NCI-H524 treated with DMSO at 0.1 percent for 48 hours (cell line): ENCODE data around the gene RNF214.
A peak's percentile ranks its signal among the peaks of the same experiment; 100 is the strongest.
"Not testable (repeated sequence)": the region's sequence is repeated elsewhere in the genome, so short reads cannot be mapped to it uniquely, and the experiment has no call there.

Experiments used
- DNase-seq: peaks from one replicate; lab custom pipeline; 2025; lab: John Stamatoyannopoulos, UW

The RNF214 gene

DNA sequence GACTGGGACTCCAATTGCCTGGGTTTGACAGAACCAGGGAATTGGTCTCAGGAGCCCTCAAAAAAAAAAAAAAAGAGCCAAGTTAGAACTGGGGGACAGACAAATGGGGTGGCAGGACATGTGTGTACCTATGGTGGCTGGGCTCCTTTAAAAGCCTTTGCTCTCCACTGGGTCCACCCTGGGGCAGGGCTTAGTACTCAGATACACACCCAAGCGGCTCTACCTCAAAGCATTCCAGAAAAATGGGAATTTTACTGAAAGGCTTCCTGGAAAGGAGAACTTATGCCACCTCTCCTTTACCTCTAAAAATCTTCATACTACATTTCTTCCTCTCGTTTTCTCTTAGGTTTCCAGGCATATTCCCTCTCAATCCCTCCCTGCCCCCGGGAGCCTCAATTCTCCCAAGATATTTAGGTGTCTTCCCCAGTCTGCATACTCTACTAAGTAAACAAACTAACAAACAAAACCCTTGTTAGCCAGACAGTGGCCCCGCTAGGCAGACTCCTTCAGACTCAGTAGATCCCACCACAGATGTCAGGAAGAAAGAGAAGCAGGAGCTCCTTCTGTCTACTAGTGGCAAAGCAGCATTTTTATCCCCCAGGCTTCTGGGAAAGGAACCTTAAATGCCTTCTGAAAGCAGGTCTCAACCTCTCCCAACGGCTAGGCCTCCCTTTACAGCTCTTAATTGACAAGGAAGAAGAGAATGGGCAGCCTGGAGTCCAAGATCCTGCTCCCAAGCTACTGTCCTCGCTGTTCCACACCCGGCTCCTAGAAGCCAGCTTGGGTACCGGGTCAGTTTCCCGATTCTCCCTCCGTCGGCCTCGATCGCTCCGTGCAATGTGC is 1.3 kb upstream of the RNF214 start:
- no peak for DNase-seq

DNA sequence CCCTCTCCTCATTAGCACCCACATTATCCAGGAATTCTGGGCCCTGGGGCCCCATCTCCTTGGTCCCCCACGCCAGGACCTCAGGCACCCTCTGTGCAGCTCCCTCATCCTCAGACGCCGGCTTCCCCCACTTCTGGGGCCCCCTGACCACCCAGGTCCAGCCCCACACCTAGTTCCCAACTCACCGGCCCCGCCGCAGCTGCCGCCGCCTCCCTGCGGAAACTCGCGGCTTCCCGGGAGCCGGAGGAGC is 704 bp upstream of the RNF214 start, which contains the start of gene PCSK7:
Gene PCSK7, minus strand, starts transcription at position 232 of the 250 bp plus-strand sequence. CDS start 2,229 bp downstream, outside the sequence.
- DNase-seq: no peak

DNA sequence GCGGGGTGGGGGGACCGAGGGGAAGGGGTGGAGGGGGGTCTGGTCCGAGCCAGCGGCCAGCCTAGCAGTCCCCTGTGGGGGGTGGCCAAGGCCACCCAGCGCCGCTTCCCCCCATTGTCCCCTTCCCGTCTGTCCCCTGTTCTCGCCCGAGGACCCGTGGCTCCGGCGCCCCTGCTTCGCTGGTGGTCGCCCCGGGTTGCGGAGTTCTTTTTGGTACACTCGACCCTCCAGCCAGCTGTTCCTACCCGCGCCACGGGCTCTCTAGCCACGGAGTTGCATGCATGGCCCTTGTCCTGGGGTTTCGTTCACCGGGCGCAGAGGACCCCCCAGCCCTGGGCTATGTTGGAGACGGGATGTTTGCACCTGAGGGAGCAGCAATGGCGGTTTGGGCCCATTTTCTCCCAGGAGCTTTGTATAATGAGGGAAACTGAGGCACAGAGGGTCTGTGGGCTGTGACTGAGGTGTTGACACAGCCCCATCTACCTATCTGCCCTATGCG is 489 bp downstream of the RNF214 start:
- no peak for DNase-seq

DNA sequence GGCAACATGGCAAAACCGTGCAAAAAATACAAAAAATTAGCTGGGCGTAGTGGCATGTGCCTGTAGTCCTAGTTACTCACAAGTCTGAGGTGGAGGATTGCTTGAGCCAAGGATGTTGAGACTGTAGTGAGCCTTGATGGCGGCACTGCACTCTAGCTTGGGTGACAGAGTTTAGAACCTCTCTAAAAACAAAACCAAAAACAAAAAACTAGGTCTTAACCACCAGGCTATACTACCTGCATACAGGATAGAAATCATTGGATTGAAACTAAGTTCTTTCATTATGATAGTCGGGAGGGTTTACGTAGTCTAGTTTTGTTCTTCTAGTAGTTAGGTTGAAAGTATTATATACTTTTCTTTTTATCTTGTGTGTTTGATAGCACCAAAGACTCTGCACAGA is 5.8 kb downstream of the RNF214 start:
- no peak for DNase-seq

DNA sequence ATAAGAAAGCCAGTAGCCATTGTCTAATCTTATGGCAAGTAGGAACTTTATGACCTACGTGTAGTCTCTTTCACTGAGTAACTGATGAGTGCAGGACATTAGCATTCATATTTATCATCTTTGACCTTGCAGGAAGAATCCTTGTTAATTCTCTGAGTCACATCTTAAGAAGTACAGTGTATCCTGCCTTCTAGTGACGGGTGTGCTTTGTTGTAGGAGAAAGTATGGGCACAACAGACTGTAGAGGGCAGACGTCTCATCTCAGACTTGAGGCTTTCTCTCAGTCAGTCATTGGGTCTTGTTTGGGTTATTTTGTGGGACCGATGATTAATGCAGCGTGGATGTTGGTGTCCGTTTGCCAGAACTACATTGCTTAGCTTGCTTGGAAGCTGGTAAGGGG is 6.8 kb downstream of the RNF214 start:
- no peak for DNase-seq

DNA sequence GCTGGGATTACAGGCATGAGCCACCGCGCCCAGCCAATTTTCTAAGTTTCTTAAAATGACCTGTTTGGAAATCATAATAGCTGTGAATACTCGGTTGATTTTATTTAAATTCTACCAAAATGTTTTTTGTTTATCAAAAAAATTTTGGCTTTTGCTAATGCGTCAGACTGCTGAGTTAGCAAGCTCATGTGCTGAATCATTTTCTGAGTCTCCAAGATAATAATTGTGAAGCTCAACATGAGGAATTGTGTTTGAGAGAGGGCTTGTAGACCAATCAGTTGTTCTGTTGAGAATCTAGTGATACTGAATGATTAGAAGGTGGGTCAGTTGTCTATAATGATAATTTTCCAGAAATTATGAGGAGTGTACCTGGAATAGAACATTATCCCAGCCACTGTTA is 15.9 kb downstream of the RNF214 start:
- DNase-seq: no peak

DNA sequence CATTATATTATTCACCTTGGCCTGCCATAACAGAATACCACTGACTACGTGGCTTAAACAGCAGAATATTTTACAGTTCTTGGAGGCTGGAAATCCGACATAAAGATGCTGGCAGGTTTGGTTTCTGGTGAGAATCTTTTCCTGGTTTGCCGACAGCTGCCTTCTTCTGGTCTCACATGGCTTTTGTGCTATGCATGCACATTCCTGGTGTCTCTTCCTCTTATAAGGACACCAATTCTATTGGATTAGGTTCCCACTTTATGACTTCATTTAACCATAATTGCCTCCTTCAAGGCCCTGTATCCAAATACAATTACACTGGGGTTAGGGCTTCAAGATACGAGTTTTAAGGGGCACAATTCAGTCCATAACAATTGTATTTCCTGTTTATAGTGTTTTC is 17.1 kb downstream of the RNF214 start:
- no peak for DNase-seq

DNA sequence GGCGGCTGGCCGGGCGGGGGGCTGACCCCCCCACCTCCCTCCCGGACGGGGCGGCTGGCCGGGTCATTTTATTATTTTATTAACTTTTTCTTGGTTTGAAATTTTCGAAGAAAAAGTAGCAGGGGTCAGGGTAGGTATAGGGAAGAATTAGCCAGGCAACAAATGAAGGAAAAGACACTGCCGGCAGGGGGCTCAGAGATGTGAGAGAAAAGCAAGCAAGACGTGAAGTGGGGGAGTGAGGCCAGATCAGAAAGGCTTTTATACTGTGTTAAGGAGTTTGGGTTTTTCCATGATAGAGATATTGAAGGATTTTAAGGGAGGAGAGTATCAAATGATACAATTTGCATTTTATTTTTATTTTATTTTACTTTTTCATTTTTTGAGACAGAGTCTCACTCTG is 19.0 kb downstream of the RNF214 start:
- DNase-seq: no peak

DNA sequence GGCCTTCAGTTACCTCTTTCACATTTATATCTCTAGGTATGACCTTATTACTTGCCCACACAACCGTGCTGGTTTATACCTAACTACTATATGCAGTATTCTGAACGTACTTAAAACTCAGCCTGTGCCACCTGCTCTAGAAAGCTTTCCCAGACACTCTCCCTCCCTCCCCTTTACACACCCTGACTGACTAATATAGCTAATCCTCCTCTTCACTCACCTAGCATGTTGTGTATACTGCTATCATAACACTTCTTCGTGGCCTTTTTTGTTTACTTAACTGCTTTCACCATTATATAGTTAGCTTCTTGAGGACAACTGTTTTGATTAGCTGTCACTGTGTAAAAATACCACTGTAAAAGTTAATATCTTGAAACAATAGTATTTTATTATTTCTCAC is 23.5 kb downstream of the RNF214 start:
- peak; percentile 12 for DNase-seq

DNA sequence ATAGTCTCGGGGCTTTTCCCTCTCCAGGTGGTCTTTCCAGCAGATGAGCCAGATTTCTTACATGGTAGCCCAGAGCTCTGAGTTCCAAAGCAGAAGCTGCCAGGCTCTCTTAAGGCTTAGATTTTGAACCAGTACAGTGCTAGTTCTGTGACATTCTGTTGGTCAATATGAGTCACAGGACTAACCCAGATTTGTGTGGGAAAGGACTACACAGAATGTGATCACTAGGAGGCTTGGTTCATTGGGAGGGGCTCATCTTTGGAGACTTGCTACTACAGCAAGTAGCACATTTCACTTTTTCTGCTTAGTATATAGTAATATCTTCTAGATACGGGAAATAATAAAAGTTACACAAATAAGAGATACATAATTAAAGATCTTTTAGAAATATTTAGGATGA is 24.1 kb downstream of the RNF214 start:
- DNase-seq: no peak

DNA sequence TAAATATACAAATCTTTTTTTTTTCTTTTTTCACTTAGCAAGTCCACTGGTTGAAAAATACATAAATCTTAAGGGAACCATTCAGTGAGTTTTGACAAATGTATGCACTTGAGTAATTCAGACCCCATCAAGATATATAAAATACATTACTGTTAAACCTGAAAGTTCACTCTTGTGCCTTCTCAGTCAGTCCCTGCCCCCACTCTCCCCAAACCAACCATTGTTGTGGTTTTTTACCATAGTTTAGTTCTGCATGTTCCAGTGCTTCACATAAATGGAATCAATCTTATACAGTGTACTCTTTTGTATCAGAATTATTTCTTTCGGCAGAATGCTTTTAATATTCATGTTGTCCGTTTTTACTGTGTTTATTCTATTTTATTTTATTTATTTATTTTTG is 26.1 kb downstream of the RNF214 start:
- no peak for DNase-seq

DNA sequence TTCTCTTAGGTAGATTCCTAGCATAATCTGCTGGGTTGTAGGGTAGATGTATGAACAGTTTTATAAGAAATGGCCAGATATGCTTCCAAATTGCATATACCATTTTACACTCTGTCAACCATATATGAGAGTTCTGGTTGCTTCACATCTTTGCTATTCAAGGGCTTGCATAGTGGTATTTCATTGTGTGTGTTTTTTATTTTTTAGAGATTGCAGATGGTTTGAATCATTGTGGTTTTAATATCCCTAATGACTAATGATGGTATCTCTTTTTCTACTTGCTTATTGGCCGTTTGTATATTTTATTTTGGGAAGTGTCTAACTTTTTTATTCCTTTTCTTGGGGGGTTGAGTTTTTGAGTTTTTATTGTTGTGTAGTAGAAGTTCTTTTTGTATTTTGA is 26.9 kb downstream of the RNF214 start:
- no peak for DNase-seq

DNA sequence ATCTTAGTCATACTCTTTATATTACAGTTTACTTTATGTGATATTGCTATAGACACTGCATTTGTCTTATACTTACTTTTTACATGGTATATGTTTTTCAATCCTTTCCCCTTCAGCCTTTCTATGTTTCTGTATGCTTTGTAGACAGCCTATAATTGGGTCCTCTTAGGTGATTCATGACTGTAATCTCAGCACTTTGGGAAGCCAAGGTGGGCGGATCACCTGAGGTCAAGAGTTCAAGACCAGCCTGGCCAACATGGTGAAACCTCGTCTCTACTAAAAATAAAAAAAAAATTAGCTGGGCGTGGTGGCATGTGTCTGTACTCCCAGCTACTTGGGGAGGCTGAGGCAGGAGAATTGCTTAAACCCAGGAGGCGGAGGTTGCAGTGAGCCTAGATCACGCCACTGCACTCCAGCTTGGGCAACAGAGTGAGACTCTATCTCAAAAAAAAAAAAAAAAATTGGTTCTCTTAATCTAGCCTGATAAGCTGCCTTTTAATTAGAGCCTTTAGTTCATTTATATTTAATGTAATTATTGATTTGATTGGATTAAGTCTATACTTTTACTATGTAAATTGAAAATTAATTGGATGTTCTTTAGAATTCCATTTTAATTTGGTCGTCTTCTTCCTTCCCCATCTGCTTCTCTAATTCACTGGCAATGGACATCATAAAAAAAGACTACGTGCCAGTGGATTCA is 32.3 kb downstream of the RNF214 start:
- not testable (repeated sequence) for DNase-seq

DNA sequence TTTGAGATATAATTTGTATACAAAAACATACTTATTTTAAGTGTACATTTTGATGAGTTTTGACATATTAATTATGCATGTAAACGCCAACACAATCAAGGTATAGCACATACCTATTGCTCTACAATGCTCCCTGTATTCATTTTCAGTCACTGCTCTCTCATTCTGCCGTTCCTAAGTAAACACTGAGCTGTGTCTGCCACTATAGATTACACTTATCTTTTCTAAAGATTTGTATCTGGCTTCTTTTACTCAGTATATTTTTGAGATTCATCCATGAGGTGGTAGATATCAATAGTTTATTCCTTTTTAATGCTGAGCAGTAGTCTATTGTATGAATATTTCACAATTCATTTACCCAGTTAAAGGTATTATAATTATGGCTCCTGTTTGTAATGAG is 33.3 kb downstream of the RNF214 start:
- DNase-seq: no peak

DNA sequence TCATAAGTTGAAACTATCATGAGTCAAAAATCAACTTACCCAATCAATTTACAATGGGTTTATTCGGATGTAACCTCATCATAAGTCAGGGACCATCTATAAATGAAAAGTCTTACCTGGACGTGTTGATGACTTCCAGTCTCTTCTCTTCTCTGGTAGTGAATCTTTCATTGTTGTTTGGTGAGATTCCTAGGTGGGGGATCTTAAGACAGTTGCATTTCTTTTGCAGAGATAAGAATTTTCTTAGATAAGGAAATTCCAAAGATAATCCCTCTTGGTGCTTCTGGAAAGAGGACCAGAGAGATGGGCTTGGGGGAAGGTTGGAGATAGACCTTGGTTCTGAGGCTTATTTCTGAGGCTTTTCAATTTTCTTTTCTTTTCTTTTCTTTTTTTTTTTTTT is 37.4 kb downstream of the RNF214 start:
- DNase-seq: no peak

DNA sequence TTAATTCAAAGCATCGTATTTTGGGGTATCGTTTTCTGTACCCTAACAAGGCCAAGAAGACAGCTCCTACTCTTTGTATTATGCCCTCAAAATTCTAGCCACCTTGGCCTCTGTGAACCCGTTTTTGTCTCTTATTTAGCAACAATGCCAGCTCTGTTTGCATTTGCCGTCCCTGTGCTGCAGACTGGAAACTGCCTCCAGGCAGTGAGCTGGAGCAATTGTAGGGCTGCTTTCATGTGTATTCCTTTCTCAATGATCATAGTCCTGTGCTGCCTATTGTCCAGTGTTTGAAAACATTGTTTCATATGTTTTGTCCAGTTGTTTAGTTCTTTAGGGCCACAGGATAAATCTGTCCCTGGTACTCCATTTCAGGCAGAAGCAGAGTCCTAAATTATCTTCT is 38.7 kb downstream of the RNF214 start:
- no peak for DNase-seq

DNA sequence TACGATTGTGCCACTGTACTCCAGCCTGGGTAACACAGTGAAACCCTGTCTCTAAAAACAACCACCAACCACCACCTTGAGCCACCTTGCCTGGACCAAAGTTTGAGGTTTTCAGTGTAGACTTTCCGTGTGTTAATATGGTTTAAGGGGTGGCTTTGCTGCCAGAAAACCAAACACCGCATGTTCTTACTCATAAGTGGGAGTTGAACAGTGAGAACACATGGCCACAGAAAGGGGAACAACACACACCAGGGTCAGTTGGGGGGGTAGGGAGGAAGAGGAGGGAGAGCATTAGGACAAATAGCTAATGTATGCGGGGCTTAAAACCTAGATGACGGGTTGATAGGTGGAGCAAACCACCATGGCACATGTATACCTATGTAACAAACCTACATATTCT is 39.7 kb downstream of the RNF214 start:
- DNase-seq: not testable (repeated sequence)

DNA sequence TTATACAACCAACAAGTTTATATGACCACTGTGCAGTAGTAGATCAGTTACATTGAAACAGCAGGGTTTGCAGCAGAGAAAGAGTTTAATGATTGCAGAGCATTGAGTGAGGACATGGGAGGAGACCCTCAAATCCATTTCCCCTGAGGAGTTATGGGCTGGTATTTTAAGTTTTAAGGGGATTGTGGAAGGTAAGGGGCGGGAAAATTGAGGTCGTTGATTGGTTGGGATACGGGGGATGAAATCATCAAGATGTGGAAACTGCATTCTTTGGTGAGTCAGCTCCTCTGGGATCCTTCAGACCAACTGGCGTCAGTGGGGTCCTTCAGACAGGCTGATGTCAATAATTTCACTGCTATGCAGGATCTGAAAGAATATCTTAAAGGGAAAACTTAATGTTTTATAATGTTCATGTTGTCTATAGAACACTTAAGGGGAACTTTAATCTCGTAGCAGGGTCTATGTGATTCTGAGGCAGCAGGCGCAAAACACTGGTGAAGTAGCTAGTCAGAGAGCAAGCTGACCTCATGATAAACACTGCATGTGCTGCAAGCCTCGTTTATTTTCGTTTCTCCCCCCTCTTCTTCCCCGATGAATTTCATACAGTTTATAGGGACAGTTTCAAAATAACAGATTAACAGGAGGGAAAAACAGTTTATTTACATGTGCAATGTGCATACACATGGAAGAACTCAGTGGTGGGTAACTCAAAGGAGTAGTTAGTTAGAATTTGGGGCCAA is 41.2 kb downstream of the RNF214 start:
- no peak for DNase-seq

DNA sequence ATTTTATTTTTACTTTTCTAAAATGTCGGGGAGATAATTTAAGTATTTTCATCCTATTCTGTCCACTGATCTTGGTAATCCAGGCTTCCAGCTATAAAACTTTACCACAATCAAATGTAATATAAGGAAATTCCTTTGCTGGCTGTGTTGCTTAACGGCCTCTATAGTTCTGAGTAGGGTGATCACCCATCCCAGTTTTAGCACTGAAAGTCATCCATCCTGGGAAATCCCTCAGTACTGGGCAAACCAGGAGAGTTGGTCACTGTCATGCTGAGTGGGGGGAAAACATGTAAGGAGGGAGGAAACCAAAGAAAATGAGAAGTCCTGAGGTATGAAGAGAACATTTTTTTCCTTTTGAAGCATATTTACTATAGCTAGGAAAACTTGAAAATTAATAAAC is 45.9 kb downstream of the RNF214 start:
- DNase-seq: no peak

DNA sequence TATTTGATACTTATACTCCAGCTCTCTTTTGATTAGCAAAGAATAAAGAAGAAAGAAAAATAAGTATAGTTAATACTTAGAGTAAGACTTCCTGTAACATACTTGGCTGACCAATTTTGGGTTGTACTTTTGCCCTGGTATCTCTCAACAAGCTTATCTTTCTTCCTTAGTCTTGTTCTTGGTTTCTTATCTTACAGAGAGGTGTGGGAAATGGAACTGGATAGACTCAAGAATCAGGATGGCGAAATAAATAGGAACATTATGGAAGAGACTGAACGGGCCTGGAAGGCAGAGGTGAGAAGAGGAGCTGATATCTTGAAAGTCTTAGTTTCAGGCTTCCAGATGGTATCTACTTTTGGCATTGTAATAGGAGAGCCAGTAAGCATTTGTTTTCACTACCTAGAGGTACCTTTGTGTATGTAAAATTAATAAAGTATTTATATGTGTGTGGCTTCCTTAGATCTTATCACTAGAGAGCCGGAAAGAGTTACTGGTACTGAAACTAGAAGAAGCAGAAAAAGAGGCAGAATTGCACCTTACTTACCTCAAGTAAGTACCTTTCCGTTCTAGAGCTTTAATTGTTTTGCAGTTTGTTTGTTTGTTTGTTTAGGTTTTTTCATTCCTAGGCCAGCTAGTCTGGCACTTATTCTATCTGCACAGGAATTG is 47.4 kb downstream of the RNF214 start:
- no peak for DNase-seq

DNA sequence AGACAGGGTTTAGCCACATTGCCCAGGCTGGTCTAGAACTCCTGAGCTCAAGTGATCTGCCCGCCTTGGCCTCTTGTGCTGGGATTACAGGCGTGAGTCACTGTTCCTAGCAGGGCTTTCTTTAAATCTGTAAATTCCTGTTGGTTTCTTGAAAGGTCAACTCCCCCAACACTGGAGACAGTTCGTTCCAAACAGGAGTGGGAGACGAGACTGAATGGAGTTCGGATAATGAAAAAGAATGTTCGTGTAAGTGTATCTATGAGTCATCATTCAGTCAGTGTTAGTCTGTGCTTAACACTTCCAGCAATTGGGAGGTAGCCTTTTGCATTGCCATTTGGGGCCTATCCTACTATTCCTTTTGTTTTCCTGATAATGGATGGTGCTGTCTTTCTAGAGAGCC is 48.7 kb downstream of the RNF214 start:
- DNase-seq: no peak

DNA sequence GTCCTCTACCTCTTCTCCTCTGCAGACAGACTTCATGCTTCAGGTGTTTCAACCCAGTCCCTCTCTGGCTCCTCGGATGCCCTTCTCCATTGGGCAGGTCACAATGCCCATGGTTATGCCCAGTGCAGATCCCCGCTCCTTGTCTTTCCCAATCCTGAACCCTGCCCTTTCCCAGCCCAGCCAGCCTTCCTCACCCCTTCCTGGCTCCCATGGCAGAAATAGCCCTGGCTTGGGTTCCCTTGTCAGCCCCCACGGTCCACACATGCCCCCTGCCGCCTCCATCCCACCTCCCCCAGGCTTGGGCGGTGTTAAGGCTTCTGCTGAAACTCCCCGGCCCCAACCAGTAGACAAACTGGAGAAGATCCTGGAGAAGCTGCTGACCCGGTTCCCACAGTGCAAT is 49.4 kb downstream of the RNF214 start:
- DNase-seq: no peak
